SW480 (cell line): ENCODE data around the gene HTT-AS.
A peak's percentile ranks its signal among the peaks of the same experiment; 100 is the strongest.
"Not testable (repeated sequence)": the region's sequence is repeated elsewhere in the genome, so short reads cannot be mapped to it uniquely, and the experiment has no call there.

Experiments
- DNase-seq: peaks from one replicate; pipeline ENCODE4 v3.0.0-alpha.2; 2016; ENCODE audit warnings: low spot score

The HTT-AS gene

DNA sequence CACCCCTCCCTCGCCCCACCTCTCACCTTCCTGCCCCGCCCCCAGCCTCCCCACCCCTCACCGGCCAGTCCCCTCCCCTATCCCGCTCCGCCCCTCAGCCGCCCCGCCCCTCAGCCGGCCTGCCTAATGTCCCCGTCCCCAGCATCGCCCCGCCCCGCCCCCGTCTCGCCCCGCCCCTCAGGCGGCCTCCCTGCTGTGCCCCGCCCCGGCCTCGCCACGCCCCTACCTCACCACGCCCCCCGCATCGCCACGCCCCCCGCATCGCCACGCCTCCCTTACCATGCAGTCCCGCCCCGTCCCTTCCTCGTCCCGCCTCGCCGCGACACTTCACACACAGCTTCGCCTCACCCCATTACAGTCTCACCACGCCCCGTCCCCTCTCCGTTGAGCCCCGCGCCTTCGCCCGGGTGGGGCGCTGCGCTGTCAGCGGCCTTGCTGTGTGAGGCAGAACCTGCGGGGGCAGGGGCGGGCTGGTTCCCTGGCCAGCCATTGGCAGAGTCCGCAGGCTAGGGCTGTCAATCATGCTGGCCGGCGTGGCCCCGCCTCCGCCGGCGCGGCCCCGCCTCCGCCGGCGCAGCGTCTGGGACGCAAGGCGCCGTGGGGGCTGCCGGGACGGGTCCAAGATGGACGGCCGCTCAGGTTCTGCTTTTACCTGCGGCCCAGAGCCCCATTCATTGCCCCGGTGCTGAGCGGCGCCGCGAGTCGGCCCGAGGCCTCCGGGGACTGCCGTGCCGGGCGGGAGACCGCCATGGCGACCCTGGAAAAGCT is at the start of gene HTT-AS, which contains the start of gene HTT:
HTT-AS (minus strand) TSS at position 461 of the 768 bp plus-strand sequence.
HTT (plus strand) TSS at position 604 of the 768 bp plus-strand sequence; CDS start at position 749, 145 bp downstream.
- DNase-seq = peak; percentile 80

DNA sequence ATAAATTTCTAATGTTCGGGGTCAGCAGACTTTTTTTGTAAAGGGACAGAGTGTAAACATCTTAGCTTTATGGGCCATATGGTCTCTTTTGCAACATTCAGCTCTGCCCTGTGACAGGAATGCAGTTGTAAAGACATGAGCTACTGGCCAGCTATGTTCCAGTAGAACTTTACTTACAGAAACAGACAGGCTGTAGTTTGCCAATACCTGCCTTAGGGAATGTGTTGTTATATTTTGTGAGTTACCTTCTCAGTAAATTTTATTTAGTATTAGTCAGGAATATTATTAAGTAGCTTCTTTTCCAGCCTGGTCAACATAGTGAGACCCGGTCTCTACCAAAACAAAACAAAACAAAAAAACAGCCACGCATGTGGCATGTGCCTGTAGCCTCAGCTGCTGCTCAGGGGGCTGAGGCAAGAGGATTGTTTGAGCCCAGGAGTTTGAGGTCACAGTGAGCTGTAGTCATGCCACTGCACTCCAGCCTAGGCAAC is 48.9 kb upstream of the HTT-AS start:
- DNase-seq = no peak

DNA sequence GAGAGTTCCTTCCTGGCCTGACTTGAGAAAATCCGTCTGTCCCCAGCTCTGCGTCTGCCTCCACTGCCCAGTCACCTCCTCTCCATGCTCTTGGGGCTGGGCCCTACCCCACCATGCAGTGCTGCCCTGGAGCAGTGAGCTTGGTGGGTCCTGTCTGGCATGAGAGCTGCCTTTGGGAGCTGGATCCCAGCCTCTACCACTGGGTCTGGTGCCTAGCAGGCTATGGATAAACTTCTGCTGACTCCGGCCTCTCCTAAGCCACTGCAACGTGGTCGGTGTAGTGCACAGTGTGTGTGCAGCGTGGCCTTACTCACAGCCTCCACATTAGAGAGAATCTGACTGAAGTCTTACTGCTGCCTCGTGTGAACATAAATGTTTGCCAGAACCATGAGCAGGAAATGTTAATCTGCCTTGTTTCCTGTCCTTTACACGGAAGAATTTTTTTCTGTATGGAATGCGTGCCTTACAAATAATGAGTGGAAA is 47.8 kb upstream of the HTT-AS start:
- DNase-seq = no peak

DNA sequence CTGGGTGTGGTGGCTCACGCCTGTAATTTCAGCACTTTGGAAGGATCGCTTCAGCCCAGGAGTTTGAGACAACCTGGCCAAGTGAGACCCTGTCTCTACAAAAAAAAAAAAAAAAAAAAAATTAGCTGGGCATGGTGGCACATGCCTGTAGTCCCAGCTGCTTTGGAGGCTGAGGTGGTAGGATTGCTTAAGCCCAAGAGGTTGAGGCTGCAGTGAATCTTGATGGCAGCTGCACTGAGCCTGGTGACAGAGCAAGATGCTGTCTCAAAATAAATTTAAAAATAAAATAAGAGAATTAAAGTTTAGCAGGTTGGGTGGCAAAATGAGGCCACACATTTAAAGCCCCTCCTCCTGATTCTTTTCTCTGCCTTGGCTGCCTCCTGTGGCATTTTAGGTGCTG is 47.3 kb upstream of the HTT-AS start:
- no peak for DNase-seq

DNA sequence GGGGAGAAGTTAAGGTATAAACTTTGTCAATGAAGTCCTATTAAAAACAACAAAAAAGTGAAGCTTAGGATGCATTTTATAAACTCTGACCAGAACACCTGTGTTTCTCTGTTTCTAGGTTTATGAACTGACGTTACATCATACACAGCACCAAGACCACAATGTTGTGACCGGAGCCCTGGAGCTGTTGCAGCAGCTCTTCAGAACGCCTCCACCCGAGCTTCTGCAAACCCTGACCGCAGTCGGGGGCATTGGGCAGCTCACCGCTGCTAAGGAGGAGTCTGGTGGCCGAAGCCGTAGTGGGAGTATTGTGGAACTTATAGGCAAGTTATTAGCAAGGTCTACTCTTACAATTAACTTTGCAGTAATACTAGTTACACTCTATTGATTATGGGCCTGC is 46.8 kb upstream of the HTT-AS start:
- no peak for DNase-seq

DNA sequence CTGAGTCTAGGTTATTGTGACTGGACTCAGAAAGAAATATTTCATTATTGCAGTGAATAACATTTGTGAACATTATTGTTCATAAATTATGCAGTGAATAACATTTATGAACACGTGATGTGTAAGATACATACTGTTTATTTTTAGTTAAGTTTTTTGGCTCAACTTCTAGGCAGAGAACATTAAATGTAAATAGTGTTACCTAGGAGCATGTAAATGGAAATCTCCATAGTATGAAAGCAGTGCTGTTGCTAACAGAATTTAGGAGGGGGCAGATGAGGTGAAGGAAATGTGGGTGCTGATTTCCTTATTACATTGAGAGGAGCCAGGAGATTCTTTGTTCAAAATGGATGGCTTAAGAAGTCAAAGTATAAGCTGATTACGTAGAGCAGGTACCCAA is 45.1 kb upstream of the HTT-AS start:
- no peak for DNase-seq

DNA sequence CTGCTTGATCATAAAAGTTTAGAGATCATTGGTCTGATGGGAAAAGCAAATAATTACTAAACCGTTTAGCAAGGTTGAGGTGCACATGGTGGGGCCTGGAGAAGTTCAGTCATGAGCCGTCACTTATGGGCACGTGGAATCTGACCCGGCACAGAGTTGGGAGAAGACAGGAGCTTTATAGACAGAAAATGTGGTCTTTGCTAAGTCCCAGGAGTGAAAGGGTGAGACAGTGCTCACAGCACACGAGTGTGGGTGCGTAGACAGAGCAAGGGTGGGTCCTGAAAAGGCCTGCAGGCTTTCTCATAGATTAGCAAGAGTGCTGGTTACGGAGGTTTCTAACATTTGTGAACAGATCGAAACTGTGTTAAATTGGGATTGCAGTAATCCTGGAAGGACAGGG is 44.0 kb upstream of the HTT-AS start:
- DNase-seq = no peak

DNA sequence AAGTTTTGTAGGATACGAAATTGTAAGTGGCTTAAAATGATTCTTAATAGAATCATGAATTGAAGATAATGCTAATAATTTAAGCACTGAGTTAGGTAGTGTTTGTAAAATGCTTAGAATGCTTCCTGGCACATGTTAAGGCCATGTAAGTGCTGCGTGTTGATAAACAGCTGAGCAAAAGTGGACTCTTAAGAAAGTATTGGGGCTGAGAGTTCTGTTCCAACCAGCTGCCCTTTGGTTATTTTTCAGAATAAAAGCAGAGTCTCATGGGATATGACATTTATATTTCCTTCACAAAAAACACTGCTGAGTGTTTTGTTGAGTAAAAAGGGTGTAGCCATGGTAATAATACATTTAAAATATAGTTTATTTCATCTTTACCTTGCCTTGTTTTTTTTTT is 42.6 kb upstream of the HTT-AS start:
- no peak for DNase-seq

DNA sequence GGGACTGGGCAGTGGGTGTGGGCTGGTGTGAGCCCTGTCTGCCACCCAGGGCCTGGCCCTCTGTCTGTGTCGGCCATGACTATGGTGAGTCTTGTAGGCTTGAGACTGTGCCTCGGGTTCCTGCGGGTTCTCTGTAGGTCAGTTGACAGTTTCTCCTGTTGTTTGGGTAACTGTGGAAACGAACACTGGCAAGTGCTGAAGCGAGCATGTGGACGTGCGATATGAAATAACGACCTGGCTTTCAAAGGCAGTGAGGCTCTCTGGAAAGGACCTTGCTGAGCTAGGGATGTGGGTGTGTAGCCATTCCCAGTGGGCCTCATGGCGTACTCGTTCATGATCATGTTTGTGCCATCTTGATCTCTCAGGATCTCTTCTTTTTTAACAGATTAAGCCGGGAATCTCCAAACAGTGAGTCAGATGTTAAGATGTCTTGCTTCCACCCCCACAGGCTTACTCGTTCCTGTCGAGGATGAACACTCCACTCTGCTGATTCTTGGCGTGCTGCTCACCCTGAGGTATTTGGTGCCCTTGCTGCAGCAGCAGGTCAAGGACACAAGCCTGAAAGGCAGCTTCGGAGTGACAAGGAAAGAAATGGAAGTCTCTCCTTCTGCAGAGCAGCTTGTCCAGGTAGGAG is 41.4 kb upstream of the HTT-AS start:
- DNase-seq = no peak

DNA sequence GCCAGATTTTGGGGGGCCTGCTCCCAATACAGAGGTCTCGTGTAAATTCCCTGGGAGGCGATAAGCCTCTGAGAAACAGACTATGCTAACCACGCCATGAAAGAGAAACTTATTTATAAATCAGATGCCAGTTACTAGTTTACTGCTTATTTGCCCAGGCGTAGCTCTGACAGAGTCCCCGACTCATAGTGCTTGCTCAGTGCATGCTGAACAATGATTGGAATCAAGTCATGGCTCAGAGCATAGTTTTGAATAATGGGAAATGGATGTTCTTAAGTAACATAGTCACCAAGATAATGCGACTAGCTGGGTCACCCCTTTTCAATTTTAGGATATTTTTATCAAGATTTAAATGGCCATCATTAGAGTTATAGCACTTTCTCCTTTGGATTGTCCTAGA is 40.0 kb upstream of the HTT-AS start:
- no peak for DNase-seq

DNA sequence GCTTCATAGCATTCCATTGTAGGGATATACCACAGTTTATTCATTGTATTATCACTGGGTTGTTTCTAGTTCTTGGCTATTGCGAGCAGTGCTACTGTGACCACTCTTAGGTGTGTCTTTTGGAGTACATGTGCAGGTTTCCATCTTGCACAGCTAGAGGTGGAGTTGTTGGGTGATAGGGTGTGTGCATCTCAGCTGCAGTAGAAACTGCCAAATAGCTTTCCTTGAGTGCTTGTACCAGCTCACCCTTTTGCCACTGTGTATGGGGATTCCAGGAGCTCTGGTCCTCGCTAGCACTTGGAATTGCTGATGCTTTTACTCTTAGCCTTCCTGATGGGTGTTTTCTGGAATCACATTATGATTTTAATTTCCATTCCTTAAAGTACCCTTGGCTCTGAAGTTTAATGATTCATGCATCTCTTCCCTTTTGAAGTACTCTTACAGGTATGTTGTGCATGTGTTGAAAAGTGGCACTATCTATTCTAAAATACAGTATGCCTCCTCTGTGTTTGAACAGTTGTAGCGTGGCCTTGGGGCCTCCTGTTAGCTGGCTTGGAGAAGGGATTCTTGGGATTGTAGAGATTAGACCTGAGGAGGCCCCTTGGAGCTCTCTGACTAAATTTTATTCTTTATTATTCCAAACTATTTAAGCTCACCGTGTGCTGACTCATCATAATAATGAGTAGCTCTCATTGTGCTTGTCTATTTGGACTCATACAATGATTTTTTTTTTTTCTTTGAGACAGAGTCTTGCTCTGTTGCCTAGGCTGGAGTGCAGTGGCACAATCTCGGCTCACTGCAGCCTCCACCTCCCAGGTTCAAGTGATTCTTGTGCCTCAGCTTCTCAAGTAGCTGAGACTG is 38.5 kb upstream of the HTT-AS start:
- DNase-seq = no peak

DNA sequence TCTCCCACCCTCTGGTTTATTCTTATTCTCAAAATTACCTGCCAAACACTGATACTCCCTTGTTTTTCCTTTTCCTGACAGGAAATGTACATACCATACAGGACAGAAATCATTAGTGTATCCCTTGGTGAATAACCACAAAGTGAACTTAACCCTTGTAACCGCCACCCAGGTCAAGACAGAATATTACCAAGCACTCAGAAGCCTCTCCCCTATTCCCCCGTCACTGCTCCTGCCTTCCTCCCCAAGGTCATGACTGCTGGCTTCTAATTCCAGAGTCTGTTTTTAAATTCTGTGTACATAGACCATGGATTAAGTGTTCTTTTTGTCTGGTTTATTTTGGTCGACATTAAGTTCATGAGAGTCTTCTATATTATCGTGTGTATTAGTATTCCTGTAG is 37.9 kb upstream of the HTT-AS start:
- no peak for DNase-seq

DNA sequence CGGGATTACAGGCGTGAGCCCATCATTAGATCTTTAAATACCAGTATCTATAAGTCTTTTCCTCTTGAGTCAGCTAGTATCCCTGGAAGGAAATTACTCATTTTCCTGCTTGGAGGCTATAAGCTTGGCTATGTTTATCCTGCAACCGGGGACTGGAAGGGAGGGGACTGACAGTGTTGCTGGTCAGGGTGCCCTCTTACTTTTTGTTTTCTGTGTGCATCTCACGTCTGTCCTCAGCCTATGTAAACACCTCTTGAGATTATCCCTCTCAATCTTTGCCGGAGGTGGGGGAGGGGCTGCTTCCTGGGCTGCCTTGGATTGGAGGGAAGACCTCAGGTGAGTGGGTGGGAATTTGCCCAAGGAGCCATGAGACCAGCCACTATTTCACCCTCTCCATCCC is 37.1 kb upstream of the HTT-AS start:
- DNase-seq = no peak

DNA sequence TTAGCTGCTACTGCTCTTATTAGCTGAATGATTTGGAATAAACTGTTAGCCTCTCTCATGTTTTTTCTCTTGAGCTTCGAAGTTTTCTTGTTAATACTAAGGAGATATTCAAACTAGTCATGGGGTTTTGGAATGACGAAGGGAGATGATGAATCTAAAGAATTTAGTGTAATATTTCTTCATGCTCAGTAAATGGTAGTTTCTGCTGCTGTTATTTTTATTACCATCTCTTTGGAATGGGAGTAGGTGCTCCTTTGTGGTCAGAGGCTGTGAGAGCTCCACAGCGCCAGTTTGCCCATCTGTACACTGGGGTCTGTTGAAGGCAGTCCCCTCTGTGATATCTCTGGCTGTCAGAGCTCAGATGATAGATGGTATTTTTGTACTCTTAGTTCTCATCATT is 33.9 kb upstream of the HTT-AS start:
- no peak for DNase-seq

DNA sequence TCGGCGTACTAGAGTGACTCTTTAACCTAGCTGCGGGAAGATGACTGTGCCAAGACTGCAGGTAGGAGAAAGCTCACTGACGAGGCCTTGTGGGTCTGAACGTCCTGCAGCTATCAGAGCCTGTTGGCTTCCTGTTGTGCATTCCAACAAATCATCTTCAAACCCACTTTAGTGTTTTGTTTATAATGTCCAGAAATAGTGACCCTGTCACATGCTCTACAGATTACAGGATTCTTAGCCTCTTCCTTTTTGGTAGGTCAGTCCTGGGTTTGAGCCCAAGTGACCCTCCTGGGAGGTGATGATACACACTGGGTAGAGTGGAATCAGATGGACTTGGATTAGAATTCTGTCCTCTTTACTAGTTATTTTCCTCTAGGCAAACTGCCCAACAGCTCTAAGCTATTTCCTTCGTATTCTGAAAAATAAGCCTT is 33.4 kb upstream of the HTT-AS start:
- DNase-seq = no peak

DNA sequence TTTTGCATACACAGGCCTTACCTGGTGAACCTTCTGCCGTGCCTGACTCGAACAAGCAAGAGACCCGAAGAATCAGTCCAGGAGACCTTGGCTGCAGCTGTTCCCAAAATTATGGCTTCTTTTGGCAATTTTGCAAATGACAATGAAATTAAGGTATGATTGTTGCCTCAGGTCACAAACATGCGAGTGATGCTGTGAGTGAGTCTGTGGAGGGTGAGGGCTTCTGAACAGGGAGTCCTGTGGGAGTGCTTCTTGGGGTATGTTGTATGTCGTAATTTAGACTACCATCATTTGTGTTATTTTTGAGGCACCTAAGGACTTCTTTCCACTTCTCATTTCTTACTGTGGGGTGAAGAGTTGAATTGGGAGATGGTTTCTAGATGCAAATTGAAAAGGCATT is 32.9 kb upstream of the HTT-AS start:
- no peak for DNase-seq

DNA sequence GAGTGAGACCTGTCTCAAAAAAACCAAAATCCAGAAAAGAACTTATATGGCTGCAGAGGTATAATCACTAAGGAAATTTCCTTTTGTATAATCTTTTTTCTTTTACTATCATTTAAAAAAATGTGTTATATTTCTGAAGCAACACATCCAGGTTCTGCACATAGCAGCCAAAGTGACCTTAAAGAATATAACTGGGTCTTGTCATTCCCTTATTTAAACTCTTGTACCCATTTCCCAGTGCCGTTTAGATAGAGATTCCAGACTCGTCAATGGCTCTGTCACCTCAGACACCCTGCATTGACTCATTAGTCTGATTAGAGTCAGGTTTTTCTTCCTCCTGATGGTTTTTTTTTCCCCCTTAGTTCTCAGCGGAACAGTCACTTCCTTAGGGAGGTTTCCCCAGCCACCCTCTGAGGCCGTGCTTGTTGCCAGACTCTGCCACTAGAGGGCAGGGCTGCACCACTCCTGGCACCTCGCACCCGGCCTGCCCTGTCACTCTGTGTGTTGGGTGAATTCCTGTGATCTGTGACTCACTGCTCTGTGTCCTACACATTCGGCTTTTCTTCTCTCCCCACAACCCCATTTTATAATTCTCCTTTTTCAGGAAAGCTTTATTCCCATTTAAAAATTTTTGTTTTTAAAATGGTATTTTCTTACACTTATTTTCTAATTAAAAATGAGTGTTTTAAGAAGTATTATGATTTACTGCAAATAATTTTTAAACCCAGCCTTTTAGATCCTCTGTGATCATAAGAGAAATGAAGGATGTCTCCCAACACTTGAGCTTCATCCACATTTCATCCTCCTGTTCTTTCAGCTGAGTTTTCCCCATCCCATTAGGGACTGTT is 32.2 kb upstream of the HTT-AS start:
- DNase-seq = peak; percentile 74

DNA sequence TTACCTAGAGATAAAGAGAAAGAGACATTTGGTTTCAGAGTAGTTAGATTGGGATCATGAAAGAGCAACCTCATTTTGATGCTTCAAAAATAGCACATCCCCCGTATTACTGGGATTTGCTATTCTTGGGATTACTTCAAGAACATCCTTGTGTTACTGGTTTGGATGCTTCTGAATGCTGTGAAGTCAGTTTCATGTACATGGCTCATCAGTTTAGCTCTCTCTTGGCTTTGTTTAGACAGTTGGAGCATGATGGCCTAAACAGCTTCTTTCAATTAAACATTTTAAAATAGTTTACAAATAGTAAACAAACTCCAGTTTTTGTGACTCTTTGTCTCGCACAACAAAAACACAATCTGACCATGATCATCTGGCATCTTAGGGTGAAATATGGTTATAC is 24.0 kb upstream of the HTT-AS start:
- no peak for DNase-seq

DNA sequence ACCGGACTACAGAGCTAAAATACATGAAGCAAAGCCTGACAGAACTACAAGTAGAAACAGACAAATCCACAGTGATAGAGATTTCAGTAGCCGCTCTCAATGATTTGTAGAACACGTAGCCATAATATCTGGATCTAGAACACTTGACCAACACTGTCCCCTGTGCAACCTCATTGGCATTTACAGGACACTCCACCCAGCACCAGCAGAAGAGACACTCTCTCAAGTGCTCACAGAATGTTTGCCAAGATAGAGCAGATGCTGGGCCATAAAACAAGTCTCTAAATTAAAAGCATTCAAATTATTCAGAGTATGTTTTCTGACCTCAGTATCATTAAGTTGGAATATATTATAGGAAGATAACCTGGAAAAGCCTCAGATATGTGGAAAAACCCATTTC is 21.9 kb upstream of the HTT-AS start:
- DNase-seq = no peak

DNA sequence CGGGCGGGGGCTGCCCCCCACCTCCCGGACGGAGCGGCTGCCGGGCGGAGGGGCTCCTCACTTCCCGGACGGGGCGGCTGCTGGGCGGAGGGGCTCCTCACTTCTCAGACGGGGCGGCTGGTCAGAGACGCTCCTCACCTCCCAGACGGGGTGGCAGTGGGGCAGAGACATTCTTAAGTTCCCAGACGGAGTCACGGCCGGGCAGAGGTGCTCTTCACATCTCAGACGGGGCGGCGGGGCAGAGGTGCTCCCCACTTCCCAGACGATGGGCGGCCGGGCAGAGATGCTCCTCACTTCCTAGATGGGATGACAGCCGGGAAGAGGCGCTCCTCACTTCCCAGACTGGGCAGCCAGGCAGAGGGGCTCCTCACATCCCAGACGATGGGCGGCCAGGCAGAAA is 20.4 kb upstream of the HTT-AS start:
- DNase-seq = not testable (repeated sequence)

DNA sequence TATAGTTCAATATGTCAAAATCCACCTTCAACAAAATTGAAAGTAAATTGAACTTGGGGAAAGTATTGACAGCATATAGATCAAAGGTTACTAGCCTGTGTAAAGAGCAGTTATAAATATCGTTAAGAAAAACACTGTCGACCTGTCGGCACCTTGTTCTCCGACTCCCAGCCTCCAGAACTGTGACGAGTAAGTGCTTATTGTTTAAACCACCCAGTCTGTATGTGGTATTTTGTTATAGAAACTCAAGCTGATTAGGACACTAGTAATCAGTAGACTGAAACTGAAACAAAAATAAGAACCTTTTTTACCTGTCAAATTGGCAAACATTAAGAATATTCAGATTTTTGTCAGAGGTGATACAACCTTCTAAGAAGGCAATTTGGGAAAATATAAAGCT is 17.1 kb upstream of the HTT-AS start:
- DNase-seq = no peak
